Measurements from ENCODE around the gene SLC22A4. TPM values are rescaled to one million over a fixed set of nuclear protein-coding genes. Genes with fewer than 3 reads are reported as not detected.
A peak's percentile ranks its signal among the peaks of the same experiment; 100 is the strongest.

The SLC22A4 gene
- total RNA-seq, 4 donors from 2014 or later: 25.5 to 56.6 (median 37.3) TPM; not detected in 1

- no peaks in the 10 kb centered on the region for H3K9me3 ChIP-seq
- H3K4me3 ChIP-seq: no peak overlapping the region
- H3K27ac ChIP-seq: no peak overlapping the region
- H3K4me1 ChIP-seq: peaks cover 0 to 7% (median 0%) of the 10 kb centered on the region in 4 donors
- peaks cover 0 to 18% (median 0%) of the 10 kb centered on the region in 3 donors for H3K36me3 ChIP-seq
- no peak for DNase-seq
- TF ChIP-seq POLR2A (IDR thresholded peaks at IDR 0.05) (no peak), CTCF (IDR thresholded peaks at IDR 0.05) (no peak)
- no peaks in the 10 kb centered on the region for H3K27me3 ChIP-seq
These were observed 25.8 kb downstream of the SLC22A4 start for GRCh38 chr5:132319975-132320374.

DNA sequence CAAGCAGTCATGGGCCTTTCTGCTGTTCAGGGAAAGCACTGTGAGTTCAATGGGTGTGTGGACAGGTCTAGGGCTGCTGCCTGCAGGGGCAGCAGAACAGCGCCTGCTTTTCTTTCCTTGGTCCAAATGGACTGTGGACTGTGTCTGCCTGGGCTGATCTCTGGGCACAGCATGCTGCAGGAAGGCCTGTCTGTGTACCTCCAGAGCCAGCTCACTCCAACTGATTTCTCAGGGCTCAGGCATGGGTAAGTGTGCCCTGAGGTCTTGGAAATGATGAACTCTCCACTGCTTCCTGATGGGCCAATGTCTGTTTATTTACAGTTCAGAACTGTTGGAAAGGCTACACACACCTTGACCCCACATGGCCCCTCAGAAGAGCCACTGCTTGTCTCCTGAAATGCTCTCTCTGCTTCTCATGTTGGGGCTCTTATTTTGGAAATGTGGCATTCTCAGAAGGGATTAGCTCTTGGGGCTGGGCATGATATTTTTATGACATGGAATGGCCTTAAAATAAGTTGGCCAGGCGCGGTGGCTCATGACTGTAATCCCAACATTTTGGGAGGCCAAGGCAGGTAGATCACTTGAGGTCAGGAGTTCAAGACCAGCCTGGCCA is 27.0 kb downstream of the SLC22A4 start:
- Histone ChIP-seq H3K27me3 (no peaks in the 10 kb centered on the region), H3K4me3 (no peak overlapping the region), H3K4me1 (peaks cover 0 to 7% (median 0%) of the 10 kb centered on the region in 4 donors), H3K27ac (peak overlapping the region in 2 of 4 donors; percentile 5 to 51), H3K36me3 (peaks cover 0 to 9% (median 0%) of the 10 kb centered on the region in 3 donors), H3K9me3 (no peaks in the 10 kb centered on the region)
- peak in 1 of 3 donors; percentile 65 for DNase-seq
- TF ChIP-seq CTCF (IDR thresholded peaks at IDR 0.05): peak in 3 of 6 experiments; percentile 42 to 54 (median 53)
- no peak for TF ChIP-seq POLR2A (IDR thresholded peaks at IDR 0.05)

GRCh38 chr5:132322266-132322665 is 28.1 kb downstream of the SLC22A4 start:
- no peak for DNase-seq
- TF ChIP-seq POLR2A (IDR thresholded peaks at IDR 0.05): no peak
- TF ChIP-seq CTCF (IDR thresholded peaks at IDR 0.05): no peak
- H3K27ac ChIP-seq: no peak overlapping the region
- no peak overlapping the region for H3K4me3 ChIP-seq
- H3K36me3 ChIP-seq: peaks cover 0 to 9% (median 0%) of the 10 kb centered on the region in 3 donors
- peaks cover 0 to 7% (median 0%) of the 10 kb centered on the region in 4 donors for H3K4me1 ChIP-seq
- no peaks in the 10 kb centered on the region for H3K9me3 ChIP-seq
- no peaks in the 10 kb centered on the region for H3K27me3 ChIP-seq

DNA sequence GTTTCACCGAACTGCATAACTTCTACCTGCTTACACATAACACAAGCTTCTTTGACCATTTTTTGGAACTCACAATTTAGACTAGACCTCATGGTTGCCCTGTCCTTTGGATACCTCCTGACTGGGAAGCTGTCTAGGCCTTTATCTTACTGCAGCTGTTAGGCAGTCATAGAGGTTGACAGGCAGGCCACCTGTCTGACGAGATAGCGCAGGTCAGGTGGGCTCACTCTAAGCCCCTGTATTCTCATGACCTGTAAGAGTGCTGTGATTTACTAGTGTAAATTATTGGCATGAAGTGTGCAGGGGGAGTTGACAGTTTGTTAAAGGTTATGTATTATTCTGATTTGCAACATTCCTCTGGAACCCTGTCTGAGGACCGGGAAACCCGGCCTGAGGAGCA is 29.0 kb downstream of the SLC22A4 start:
- no peak for DNase-seq
- Histone ChIP-seq H3K4me1 (peaks cover 0 to 7% (median 0%) of the 10 kb centered on the region in 4 donors), H3K9me3 (no peaks in the 10 kb centered on the region), H3K36me3 (peaks cover 0 to 15% (median 0%) of the 10 kb centered on the region in 3 donors), H3K27ac (no peak overlapping the region), H3K4me3 (no peak overlapping the region), H3K27me3 (no peaks in the 10 kb centered on the region)
- TF ChIP-seq CTCF (IDR thresholded peaks at IDR 0.05): no peak
- no peak for TF ChIP-seq POLR2A (IDR thresholded peaks at IDR 0.05)

DNA sequence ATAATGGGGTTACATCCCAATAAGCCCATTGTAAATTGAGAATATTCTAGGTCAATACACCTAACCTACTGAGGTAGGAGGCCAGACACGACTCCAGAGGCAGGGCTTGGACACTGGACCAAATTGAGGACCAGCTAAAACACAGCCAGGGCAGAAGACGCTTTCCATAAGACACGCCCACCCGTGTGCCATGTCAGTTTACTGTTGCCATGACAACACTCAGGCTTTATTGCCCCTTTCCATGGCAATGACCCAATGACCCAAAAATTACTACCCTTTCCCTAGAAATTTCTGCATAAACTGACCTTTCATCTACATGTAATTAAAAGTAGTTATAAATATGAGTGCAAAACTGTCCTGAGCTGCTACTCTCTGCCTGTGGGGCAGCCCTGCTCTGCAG is 31.5 kb downstream of the SLC22A4 start:
- DNase-seq: no peak
- H3K4me3 ChIP-seq: no peak overlapping the region
- TF ChIP-seq CTCF (IDR thresholded peaks at IDR 0.05): no peak
- TF ChIP-seq POLR2A (IDR thresholded peaks at IDR 0.05): no peak
- peaks cover 0 to 7% (median 0%) of the 10 kb centered on the region in 4 donors for H3K4me1 ChIP-seq
- H3K9me3 ChIP-seq: no peaks in the 10 kb centered on the region
- no peak overlapping the region for H3K27ac ChIP-seq
- H3K36me3 ChIP-seq: peaks cover 0 to 35% (median 0%) of the 10 kb centered on the region in 3 donors
- no peaks in the 10 kb centered on the region for H3K27me3 ChIP-seq
